ENCODE measurements around the gene COL4A4.

COL4A4 gene

DNA sequence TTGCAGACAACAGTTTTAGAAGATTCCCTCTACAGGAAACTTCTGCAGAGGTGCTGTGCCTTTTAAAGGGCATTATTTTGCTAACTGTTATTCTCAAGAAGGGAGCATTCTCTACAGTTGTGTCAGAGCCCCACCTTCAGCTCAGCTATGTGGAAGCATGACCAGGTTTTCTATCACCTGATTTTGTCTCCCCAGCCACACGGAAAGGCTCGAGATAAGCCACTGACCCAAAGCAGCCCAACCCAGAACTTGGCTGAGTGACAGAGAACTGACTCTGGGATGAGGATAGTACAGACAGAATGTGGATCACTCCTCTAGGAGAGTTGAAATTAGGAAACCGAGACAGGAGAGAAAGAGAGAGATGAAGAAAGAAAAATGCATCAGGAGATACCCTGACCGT is 10.7 kb downstream of the COL4A4 start:
- no peak for DNase-seq
- H3K36me3 ChIP-seq (replicated peaks; ENCODE audit: insufficient read depth, low read length): no peaks in the 10 kb centered on the region
- H3K27me3 ChIP-seq (replicated peaks; ENCODE audit: insufficient read depth, low read length): no peaks in the 10 kb centered on the region
- H3K4me2 ChIP-seq (ENCODE audit: low read depth, low read length): no peak overlapping the region
- H3K4me3 ChIP-seq (ENCODE audit: low read length): no peak overlapping the region
- no peaks in the 10 kb centered on the region for H3K4me1 ChIP-seq (ENCODE audit: low read length)
- peaks cover 16% of the 10 kb centered on the region for H3K79me2 ChIP-seq (ENCODE audit: low read length)
- no peak overlapping the region for H2AFZ ChIP-seq (ENCODE audit: low read length)
- H3F3A ChIP-seq (ENCODE audit: insufficient read depth, low read length): no peaks in the 10 kb centered on the region
- H3K9ac ChIP-seq (ENCODE audit: low read length): no peak overlapping the region
- no peaks in the 10 kb centered on the region for H4K20me1 ChIP-seq (ENCODE audit: insufficient read depth, low read length)
- no peak for TF ChIP-seq EZH2phosphoT487 (IDR thresholded peaks at IDR 0.05; ENCODE audit: low read length)
- TF ChIP-seq, protein P1, sequence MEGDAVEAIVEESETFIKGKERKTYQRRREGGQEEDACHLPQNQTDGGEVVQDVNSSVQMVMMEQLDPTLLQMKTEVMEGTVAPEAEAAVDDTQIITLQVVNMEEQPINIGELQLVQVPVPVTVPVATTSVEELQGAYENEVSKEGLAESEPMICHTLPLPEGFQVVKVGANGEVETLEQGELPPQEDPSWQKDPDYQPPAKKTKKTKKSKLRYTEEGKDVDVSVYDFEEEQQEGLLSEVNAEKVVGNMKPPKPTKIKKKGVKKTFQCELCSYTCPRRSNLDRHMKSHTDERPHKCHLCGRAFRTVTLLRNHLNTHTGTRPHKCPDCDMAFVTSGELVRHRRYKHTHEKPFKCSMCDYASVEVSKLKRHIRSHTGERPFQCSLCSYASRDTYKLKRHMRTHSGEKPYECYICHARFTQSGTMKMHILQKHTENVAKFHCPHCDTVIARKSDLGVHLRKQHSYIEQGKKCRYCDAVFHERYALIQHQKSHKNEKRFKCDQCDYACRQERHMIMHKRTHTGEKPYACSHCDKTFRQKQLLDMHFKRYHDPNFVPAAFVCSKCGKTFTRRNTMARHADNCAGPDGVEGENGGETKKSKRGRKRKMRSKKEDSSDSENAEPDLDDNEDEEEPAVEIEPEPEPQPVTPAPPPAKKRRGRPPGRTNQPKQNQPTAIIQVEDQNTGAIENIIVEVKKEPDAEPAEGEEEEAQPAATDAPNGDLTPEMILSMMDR (IDR thresholded peaks at IDR 0.05; ENCODE audit: low read length): no peak
- TF ChIP-seq EZH2 (optimal IDR thresholded peaks at IDR 0.05; ENCODE audit: low read depth, low read length): no peak
- H3K27ac ChIP-seq (ENCODE audit: low read length): no peak overlapping the region
- no peaks in the 10 kb centered on the region for H3K9me3 ChIP-seq (replicated peaks; ENCODE audit: insufficient read depth, low read length)
- H3K9me2 ChIP-seq (replicated peaks; ENCODE audit: insufficient read depth, low read length): no peaks in the 10 kb centered on the region

DNA sequence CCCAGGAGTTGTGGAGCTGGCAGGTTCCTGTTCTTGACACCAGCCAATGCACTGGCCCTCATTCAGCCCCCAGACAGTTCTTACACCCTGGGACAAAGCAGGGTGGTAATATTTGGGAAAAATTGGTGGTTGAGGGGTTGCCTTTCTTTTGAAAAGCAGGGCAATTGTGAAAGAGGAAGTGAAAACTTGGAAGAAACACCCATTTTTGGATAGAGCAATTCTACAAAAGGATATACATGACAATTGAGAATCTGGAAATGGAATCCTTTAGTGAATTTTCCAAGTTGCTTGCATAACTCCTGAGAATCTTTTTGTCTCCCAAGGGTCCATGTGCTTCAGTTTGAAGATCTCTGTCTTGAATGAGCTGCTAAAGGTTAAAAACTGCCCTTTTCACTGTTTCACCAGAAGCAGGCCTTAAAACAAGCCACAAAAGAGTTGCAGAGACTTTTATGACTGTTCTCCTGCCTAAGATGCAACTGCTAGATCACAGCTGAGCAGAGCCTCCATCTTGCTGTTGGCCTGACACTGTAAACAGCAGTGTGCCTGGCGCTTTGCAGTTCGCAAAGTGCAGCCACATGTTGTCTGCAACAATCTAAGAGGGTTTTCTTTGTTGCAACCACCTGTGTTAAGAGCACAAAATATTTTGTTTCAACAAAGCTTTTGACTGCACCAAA is 11.8 kb downstream of the COL4A4 start:
- no peaks in the 10 kb centered on the region for H3K9me2 ChIP-seq (replicated peaks; ENCODE audit: insufficient read depth, low read length)
- H3F3A ChIP-seq (ENCODE audit: insufficient read depth, low read length): no peaks in the 10 kb centered on the region
- DNase-seq: no peak
- H3K27ac ChIP-seq (ENCODE audit: low read length): no peak overlapping the region
- no peak overlapping the region for H3K9ac ChIP-seq (ENCODE audit: low read length)
- H3K79me2 ChIP-seq (ENCODE audit: low read length): peaks cover 12% of the 10 kb centered on the region
- no peaks in the 10 kb centered on the region for H3K36me3 ChIP-seq (replicated peaks; ENCODE audit: insufficient read depth, low read length)
- TF ChIP-seq EZH2 (optimal IDR thresholded peaks at IDR 0.05; ENCODE audit: low read depth, low read length) (no peak), EZH2phosphoT487 (IDR thresholded peaks at IDR 0.05; ENCODE audit: low read length) (no peak)
- TF ChIP-seq, protein P1 (IDR thresholded peaks at IDR 0.05; ENCODE audit: low read length): no peak
- H3K9me3 ChIP-seq (replicated peaks; ENCODE audit: insufficient read depth, low read length): no peaks in the 10 kb centered on the region
- no peak overlapping the region for H3K4me2 ChIP-seq (ENCODE audit: low read depth, low read length)
- no peaks in the 10 kb centered on the region for H3K27me3 ChIP-seq (replicated peaks; ENCODE audit: insufficient read depth, low read length)
- no peaks in the 10 kb centered on the region for H4K20me1 ChIP-seq (ENCODE audit: insufficient read depth, low read length)
- no peak overlapping the region for H2AFZ ChIP-seq (ENCODE audit: low read length)
- no peaks in the 10 kb centered on the region for H3K4me1 ChIP-seq (ENCODE audit: low read length)
- no peak overlapping the region for H3K4me3 ChIP-seq (ENCODE audit: low read length)

DNA sequence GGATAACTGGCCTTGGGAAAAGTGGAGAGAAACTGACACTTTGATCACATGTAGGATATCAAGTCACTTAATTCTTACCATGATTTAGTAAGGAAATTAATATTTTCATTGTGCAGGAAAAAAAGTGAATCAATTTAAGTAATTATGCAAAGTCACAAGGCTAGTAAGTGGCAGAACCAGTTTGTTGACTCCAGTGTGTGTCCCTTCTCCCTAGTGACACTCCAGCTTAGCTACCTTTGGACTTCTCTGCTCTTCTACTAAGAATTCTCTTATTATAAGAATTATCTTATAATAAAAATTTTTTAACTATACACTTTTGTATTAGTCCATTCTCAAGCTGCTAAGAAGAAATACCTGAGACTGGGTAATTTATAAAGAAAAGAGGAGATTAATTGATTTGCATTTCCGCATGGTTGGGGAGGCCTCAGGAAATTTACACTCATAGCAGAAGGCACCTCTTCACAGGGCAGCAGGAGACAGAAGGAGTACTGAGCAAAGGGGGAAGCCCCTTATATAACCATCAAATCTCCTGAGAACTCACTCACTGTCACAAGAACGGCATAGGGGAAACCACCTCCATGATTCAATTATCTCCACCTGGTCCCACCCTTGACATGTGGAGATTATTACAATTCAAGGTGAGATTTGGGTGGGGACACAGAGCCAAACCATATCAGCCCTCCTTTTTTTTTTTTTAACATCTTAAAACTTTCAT is 13.6 kb downstream of the COL4A4 start:
- no peaks in the 10 kb centered on the region for H3K4me1 ChIP-seq (ENCODE audit: low read length)
- no peak overlapping the region for H2AFZ ChIP-seq (ENCODE audit: low read length)
- H3K36me3 ChIP-seq (replicated peaks; ENCODE audit: insufficient read depth, low read length): no peaks in the 10 kb centered on the region
- no peak overlapping the region for H3K9ac ChIP-seq (ENCODE audit: low read length)
- no peak overlapping the region for H3K27ac ChIP-seq (ENCODE audit: low read length)
- no peaks in the 10 kb centered on the region for H3K9me3 ChIP-seq (replicated peaks; ENCODE audit: insufficient read depth, low read length)
- no peak for DNase-seq
- H3K4me3 ChIP-seq (ENCODE audit: low read length): no peak overlapping the region
- no peaks in the 10 kb centered on the region for H3K27me3 ChIP-seq (replicated peaks; ENCODE audit: insufficient read depth, low read length)
- no peak overlapping the region for H3K4me2 ChIP-seq (ENCODE audit: low read depth, low read length)
- H3K79me2 ChIP-seq (ENCODE audit: low read length): peaks cover 10% of the 10 kb centered on the region
- no peaks in the 10 kb centered on the region for H3K9me2 ChIP-seq (replicated peaks; ENCODE audit: insufficient read depth, low read length)
- no peaks in the 10 kb centered on the region for H4K20me1 ChIP-seq (ENCODE audit: insufficient read depth, low read length)
- TF ChIP-seq EZH2 (optimal IDR thresholded peaks at IDR 0.05; ENCODE audit: low read depth, low read length) (no peak), EZH2phosphoT487 (IDR thresholded peaks at IDR 0.05; ENCODE audit: low read length) (no peak)
- TF ChIP-seq, protein P1 (IDR thresholded peaks at IDR 0.05; ENCODE audit: low read length): no peak
- H3F3A ChIP-seq (ENCODE audit: insufficient read depth, low read length): no peaks in the 10 kb centered on the region
